ENCODE results near the gene TWIST2. TPM values are rescaled to one million over a fixed set of nuclear protein-coding genes. Genes with fewer than 3 reads are reported as not detected.

Gene TWIST2
- 2.1 TPM for polyA plus RNA-seq (2013, experiment 1 of 2)
- polyA plus RNA-seq (2013, experiment 2 of 2) = 2.4 TPM

DNA sequence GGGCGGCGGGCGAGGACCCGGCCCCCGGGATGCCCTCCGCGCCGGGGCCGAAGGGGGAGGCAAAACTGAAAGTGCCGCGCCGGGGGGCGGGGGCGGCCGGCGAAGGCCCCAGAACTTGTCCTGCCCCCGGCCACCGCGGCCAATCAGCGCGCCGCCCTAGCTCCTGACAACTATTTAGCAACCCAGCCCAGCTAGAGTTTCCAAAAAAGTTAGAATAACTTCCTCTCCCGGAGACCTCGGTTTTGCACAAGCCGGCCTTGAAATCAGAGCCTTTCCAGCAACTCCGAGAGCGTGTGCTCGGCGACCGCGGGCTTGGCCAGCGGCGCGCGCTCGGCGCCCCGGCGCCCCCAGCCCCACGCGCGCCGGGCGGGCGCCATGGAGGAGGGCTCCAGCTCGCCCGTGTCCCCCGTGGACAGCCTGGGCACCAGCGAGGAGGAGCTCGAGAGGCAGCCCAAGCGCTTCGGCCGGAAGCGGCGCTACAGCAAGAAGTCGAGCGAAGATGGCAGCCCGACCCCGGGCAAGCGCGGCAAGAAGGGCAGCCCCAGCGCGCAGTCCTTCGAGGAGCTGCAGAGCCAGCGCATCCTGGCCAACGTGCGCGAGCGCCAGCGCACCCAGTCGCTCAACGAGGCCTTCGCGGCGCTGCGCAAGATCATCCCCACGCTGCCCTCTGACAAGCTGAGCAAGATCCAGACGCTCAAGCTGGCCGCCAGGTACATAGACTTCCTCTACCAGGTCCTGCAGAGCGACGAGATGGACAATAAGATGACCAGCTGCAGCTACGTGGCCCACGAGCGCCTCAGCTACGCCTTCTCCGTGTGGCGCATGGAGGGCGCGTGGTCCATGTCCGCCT lies at the start of gene TWIST2:
Gene TWIST2, plus strand, starts transcription at position 245 of the 850 bp plus-strand sequence. Its CDS starts 131 bp downstream, at position 376.
- peaks cover 0 to 4% of the 10 kb centered on the region in 2 donors for H3K4me1 ChIP-seq (ENCODE audit: control insufficient read depth in 2 of 2, insufficient read depth in 1 of 2, low read depth in 1 of 2, low read length in 2 of 2)
- H3K14ac ChIP-seq (ENCODE audit: low read length) = peak within 1 kb of the TSS; percentile 95
- H2BK5ac ChIP-seq (ENCODE audit: low read length) = peak within 1 kb of the TSS; percentile 60
- H3K79me1 ChIP-seq (ENCODE audit: low read depth, low read length) = no peaks in the 10 kb centered on the region
- H3K18ac ChIP-seq (ENCODE audit: low read length) = peak within 1 kb of the TSS; percentile 95
- H4K8ac ChIP-seq (ENCODE audit: low read depth, low read length) = peak within 1 kb of the TSS; percentile 77
- H3K4me3 ChIP-seq (ENCODE audit: low read length in 2 of 2) = peak within 1 kb of the TSS; percentile 37 to 74
- no peak within 1 kb of the TSS for H4K91ac ChIP-seq (ENCODE audit: low read depth, low read length, poor library complexity)
- H3K23ac ChIP-seq (ENCODE audit: low read depth, low read length, poor library complexity) = peak within 1 kb of the TSS; percentile 57
- peak within 1 kb of the TSS; percentile 85 for H2AFZ ChIP-seq (ENCODE audit: low read length)
- H2BK12ac ChIP-seq (ENCODE audit: low read length) = peak within 1 kb of the TSS; percentile 79
- H2BK120ac ChIP-seq (ENCODE audit: low read depth, low read length) = peak within 1 kb of the TSS; percentile 90
- peak within 1 kb of the TSS; percentile 97 for H2BK15ac ChIP-seq (ENCODE audit: low read length)
- no peaks in the 10 kb centered on the region for H3K9me3 ChIP-seq (replicated peaks in 1 of 2; ENCODE audit: control insufficient read depth in 2 of 2, insufficient read depth in 1 of 2, low read depth in 1 of 2, low read length in 2 of 2)
- H3K4ac ChIP-seq (ENCODE audit: low read length) = peak within 1 kb of the TSS; percentile 77
- no peaks in the 10 kb centered on the region for H3K36me3 ChIP-seq (replicated peaks in 1 of 2; ENCODE audit: control insufficient read depth in 2 of 2, insufficient read depth in 2 of 2, low read length in 2 of 2)
- DNase-seq (ENCODE audit: low spot score) = peak; percentile 36
- H3K27ac ChIP-seq (replicated peaks; ENCODE audit: low read length) = no peak within 1 kb of the TSS
- peak within 1 kb of the TSS; percentile 56 for H3K9ac ChIP-seq (ENCODE audit: low read depth, low read length, poor library complexity)
- no CpG with 5 or more reads among the region's 90 CpGs for WGBS, 2 donors (ENCODE audit: extremely low coverage in 2 of 2, insufficient read length in 2 of 2, insufficient replicate concordance in 1 of 2)
- H3K4me2 ChIP-seq (ENCODE audit: insufficient read depth, low read length, poor library complexity, severe bottlenecking) = peak within 1 kb of the TSS; percentile 88
- peaks cover 38 to 93% (median 74%) of the 10 kb centered on the region in 3 experiments for H3K27me3 ChIP-seq (ENCODE audit: control insufficient read depth in 3 of 3, insufficient read depth in 3 of 3, low read depth in 1 of 3, low read length in 3 of 3)
- H2AK5ac ChIP-seq (ENCODE audit: low read depth, low read length) = peak within 1 kb of the TSS; percentile 64

DNA sequence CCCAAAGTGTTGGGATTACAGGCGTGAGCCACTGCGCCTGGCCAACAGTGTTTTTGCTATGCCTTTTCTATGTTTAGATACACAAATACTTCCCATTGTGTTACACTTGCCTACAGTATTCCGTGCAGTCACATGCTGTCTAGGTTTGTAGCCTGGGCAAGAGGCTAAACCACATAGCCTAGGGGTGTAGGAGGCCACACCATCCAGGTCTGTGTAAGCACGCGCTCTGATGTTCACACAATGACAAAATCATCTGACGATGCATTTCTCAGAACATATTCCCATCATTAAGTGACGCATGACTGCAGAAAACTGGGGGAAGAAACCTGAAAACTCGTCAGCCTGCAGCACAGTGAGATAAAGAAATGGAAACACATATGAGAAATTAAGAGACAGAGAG lies 46.1 kb upstream of the TWIST2 start:
- DNase-seq (ENCODE audit: low spot score) = no peak
- Histone ChIP-seq H2BK5ac (ENCODE audit: low read length) (no peak overlapping the region), H2AK5ac (ENCODE audit: low read depth, low read length) (no peak overlapping the region), H3K18ac (ENCODE audit: low read length) (no peak overlapping the region), H3K4me3 (ENCODE audit: low read length in 2 of 2) (no peak overlapping the region), H2AFZ (ENCODE audit: low read length) (no peak overlapping the region), H3K36me3 (replicated peaks in 1 of 2; ENCODE audit: control insufficient read depth in 2 of 2, insufficient read depth in 2 of 2, low read length in 2 of 2) (no peaks in the 10 kb centered on the region), H4K8ac (ENCODE audit: low read depth, low read length) (no peak overlapping the region), H3K4ac (ENCODE audit: low read length) (no peak overlapping the region), H3K4me2 (ENCODE audit: insufficient read depth, low read length, poor library complexity, severe bottlenecking) (no peak overlapping the region), H3K23ac (ENCODE audit: low read depth, low read length, poor library complexity) (no peak overlapping the region), H3K9me3 (replicated peaks in 1 of 2; ENCODE audit: control insufficient read depth in 2 of 2, insufficient read depth in 1 of 2, low read depth in 1 of 2, low read length in 2 of 2) (no peaks in the 10 kb centered on the region), H3K9ac (ENCODE audit: low read depth, low read length, poor library complexity) (no peak overlapping the region), H3K27ac (replicated peaks; ENCODE audit: low read length) (no peak overlapping the region), H4K91ac (ENCODE audit: low read depth, low read length, poor library complexity) (no peak overlapping the region), H2BK15ac (ENCODE audit: low read length) (no peak overlapping the region), H3K14ac (ENCODE audit: low read length) (no peak overlapping the region), H3K79me1 (ENCODE audit: low read depth, low read length) (no peaks in the 10 kb centered on the region), H2BK12ac (ENCODE audit: low read length) (no peak overlapping the region), H3K27me3 (ENCODE audit: control insufficient read depth in 3 of 3, insufficient read depth in 3 of 3, low read depth in 1 of 3, low read length in 3 of 3) (no peaks in the 10 kb centered on the region), H2BK120ac (ENCODE audit: low read depth, low read length) (no peak overlapping the region), H3K4me1 (ENCODE audit: control insufficient read depth in 2 of 2, insufficient read depth in 1 of 2, low read depth in 1 of 2, low read length in 2 of 2) (no peaks in the 10 kb centered on the region)
- no CpG with 5 or more reads among the region's 8 CpGs for WGBS, 2 donors (ENCODE audit: extremely low coverage in 2 of 2, insufficient read length in 2 of 2, insufficient replicate concordance in 1 of 2)

GRCh38 chr2:238802957-238803356 lies 44.9 kb upstream of the TWIST2 start:
- H3K9ac ChIP-seq (ENCODE audit: low read depth, low read length, poor library complexity) = no peak overlapping the region
- no peak overlapping the region for H3K4me2 ChIP-seq (ENCODE audit: insufficient read depth, low read length, poor library complexity, severe bottlenecking)
- H2AK5ac ChIP-seq (ENCODE audit: low read depth, low read length) = no peak overlapping the region
- no peak overlapping the region for H3K14ac ChIP-seq (ENCODE audit: low read length)
- H3K23ac ChIP-seq (ENCODE audit: low read depth, low read length, poor library complexity) = no peak overlapping the region
- H3K4ac ChIP-seq (ENCODE audit: low read length) = no peak overlapping the region
- no peak overlapping the region for H4K91ac ChIP-seq (ENCODE audit: low read depth, low read length, poor library complexity)
- H3K79me1 ChIP-seq (ENCODE audit: low read depth, low read length) = no peaks in the 10 kb centered on the region
- no peak overlapping the region for H2BK5ac ChIP-seq (ENCODE audit: low read length)
- no peak overlapping the region for H2BK12ac ChIP-seq (ENCODE audit: low read length)
- H2AFZ ChIP-seq (ENCODE audit: low read length) = no peak overlapping the region
- H3K27ac ChIP-seq (replicated peaks; ENCODE audit: low read length) = no peak overlapping the region
- H3K4me3 ChIP-seq (ENCODE audit: low read length in 2 of 2) = no peak overlapping the region
- no peaks in the 10 kb centered on the region for H3K27me3 ChIP-seq (ENCODE audit: control insufficient read depth in 3 of 3, insufficient read depth in 3 of 3, low read depth in 1 of 3, low read length in 3 of 3)
- no peak overlapping the region for H2BK15ac ChIP-seq (ENCODE audit: low read length)
- H3K18ac ChIP-seq (ENCODE audit: low read length) = no peak overlapping the region
- H3K36me3 ChIP-seq (replicated peaks in 1 of 2; ENCODE audit: control insufficient read depth in 2 of 2, insufficient read depth in 2 of 2, low read length in 2 of 2) = no peaks in the 10 kb centered on the region
- no CpG with 5 or more reads among the region's 4 CpGs for WGBS, 2 donors (ENCODE audit: extremely low coverage in 2 of 2, insufficient read length in 2 of 2, insufficient replicate concordance in 1 of 2)
- no peaks in the 10 kb centered on the region for H3K4me1 ChIP-seq (ENCODE audit: control insufficient read depth in 2 of 2, insufficient read depth in 1 of 2, low read depth in 1 of 2, low read length in 2 of 2)
- H2BK120ac ChIP-seq (ENCODE audit: low read depth, low read length) = no peak overlapping the region
- no peak for DNase-seq (ENCODE audit: low spot score)
- peaks cover 0 to 3% of the 10 kb centered on the region in 2 donors for H3K9me3 ChIP-seq (replicated peaks in 1 of 2; ENCODE audit: control insufficient read depth in 2 of 2, insufficient read depth in 1 of 2, low read depth in 1 of 2, low read length in 2 of 2)
- H4K8ac ChIP-seq (ENCODE audit: low read depth, low read length) = no peak overlapping the region

Measured in neuronal stem cell (in vitro differentiated cells).